ENCODE measurements around the gene RRM1. TPM values are rescaled to one million over a fixed set of nuclear protein-coding genes. Genes with fewer than 3 reads are reported as not detected.
"Not testable (repeated sequence)": the region's sequence is repeated elsewhere in the genome, so short reads cannot be mapped to it uniquely, and the experiment has no call there.

Gene RRM1
- total RNA-seq, 1 experiment from 2014 or later = 71.0 TPM

- in situ Hi-C loops (cut with HindIII; ENCODE audit: low pct_unique_long_range_greater_than_20kb, low sequenced_read_pairs) = no loop called here
- no peak for DNase-seq (ENCODE audit: low read depth, low spot score)
Observed at GRCh38 chr11:4105916-4106315, 11.3 kb downstream of the RRM1 start.

GRCh38 chr11:4111834-4112233, 17.2 kb downstream of the RRM1 start:
- in situ Hi-C loops (cut with HindIII; ENCODE audit: low pct_unique_long_range_greater_than_20kb, low sequenced_read_pairs) = no loop called here
- peak; percentile 27 for DNase-seq (ENCODE audit: low read depth, low spot score)

- no peak for DNase-seq (ENCODE audit: low read depth, low spot score)
- in situ Hi-C loops (cut with HindIII; ENCODE audit: low pct_unique_long_range_greater_than_20kb, low sequenced_read_pairs) = no loop called here
Observed at GRCh38 chr11:4115128-4115527, 20.5 kb downstream of the RRM1 start.

GRCh38 chr11:4118107-4118506, 23.5 kb downstream of the RRM1 start:
- in situ Hi-C loops (cut with HindIII; ENCODE audit: low pct_unique_long_range_greater_than_20kb, low sequenced_read_pairs) = no loop called here
- DNase-seq (ENCODE audit: low read depth, low spot score) = no peak

GRCh38 chr11:4123218-4123617, 28.6 kb downstream of the RRM1 start:
- in situ Hi-C loops (cut with HindIII; ENCODE audit: low pct_unique_long_range_greater_than_20kb, low sequenced_read_pairs) = no loop called here
- no peak for DNase-seq (ENCODE audit: low read depth, low spot score)

- no peak for DNase-seq (ENCODE audit: low read depth, low spot score)
- in situ Hi-C loops (cut with HindIII; ENCODE audit: low pct_unique_long_range_greater_than_20kb, low sequenced_read_pairs) = no loop called here
Observed at GRCh38 chr11:4125141-4125540, 30.5 kb downstream of the RRM1 start.

GRCh38 chr11:4127357-4127756, 32.8 kb downstream of the RRM1 start:
- in situ Hi-C loops (cut with HindIII; ENCODE audit: low pct_unique_long_range_greater_than_20kb, low sequenced_read_pairs) = no loop called here

GRCh38 chr11:4130219-4130618, 35.6 kb downstream of the RRM1 start:
- DNase-seq (ENCODE audit: low read depth, low spot score); in situ Hi-C loops (cut with HindIII; ENCODE audit: low pct_unique_long_range_greater_than_20kb, low sequenced_read_pairs): not testable (repeated sequence)

More at GRCh38 chr11:4127357-4127756, 32.8 kb downstream of the RRM1 start:
- DNase-seq (ENCODE audit: low read depth, low spot score) = no peak

- in situ Hi-C loops (cut with HindIII; ENCODE audit: low pct_unique_long_range_greater_than_20kb, low sequenced_read_pairs) = no loop called here
- peak; percentile 15 for DNase-seq (ENCODE audit: low read depth, low spot score)
Observed at GRCh38 chr11:4134806-4135205, 40.2 kb downstream of the RRM1 start.

- in situ Hi-C loops (cut with HindIII; ENCODE audit: low pct_unique_long_range_greater_than_20kb, low sequenced_read_pairs) = no loop called here
- no peak for DNase-seq (ENCODE audit: low read depth, low spot score)
Observed at GRCh38 chr11:4138497-4138896, 43.9 kb downstream of the RRM1 start.

GRCh38 chr11:4140067-4140636, 45.6 kb downstream of the RRM1 start:
- in situ Hi-C loops (cut with HindIII; ENCODE audit: low pct_unique_long_range_greater_than_20kb, low sequenced_read_pairs) = no loop called here
- no peak for DNase-seq (ENCODE audit: low read depth, low spot score)

- DNase-seq (ENCODE audit: low read depth, low spot score) = no peak
- in situ Hi-C loops (cut with HindIII; ENCODE audit: low pct_unique_long_range_greater_than_20kb, low sequenced_read_pairs) = no loop called here
Observed at GRCh38 chr11:4146070-4146771, 51.6 kb downstream of the RRM1 start.

GRCh38 chr11:4146772-4147098, 52.1 kb downstream of the RRM1 start:
- DNase-seq (ENCODE audit: low read depth, low spot score) = no peak
- in situ Hi-C loops (cut with HindIII; ENCODE audit: low pct_unique_long_range_greater_than_20kb, low sequenced_read_pairs) = no loop called here

- DNase-seq (ENCODE audit: low read depth, low spot score) = no peak
- in situ Hi-C loops (cut with HindIII; ENCODE audit: low pct_unique_long_range_greater_than_20kb, low sequenced_read_pairs) = no loop called here
Observed at GRCh38 chr11:4154503-4154902, 59.9 kb downstream of the RRM1 start.

GRCh38 chr11:4156571-4156970, 62.0 kb downstream of the RRM1 start:
- in situ Hi-C loops (cut with HindIII; ENCODE audit: low pct_unique_long_range_greater_than_20kb, low sequenced_read_pairs) = no loop called here
- DNase-seq (ENCODE audit: low read depth, low spot score) = no peak

- in situ Hi-C loops (cut with HindIII; ENCODE audit: low pct_unique_long_range_greater_than_20kb, low sequenced_read_pairs); DNase-seq (ENCODE audit: low read depth, low spot score): not testable (repeated sequence)
Observed at GRCh38 chr11:4158818-4159217, 64.2 kb downstream of the RRM1 start.

GRCh38 chr11:4161305-4161704, 66.7 kb downstream of the RRM1 start:
- no peak for DNase-seq (ENCODE audit: low read depth, low spot score)
- in situ Hi-C loops (cut with HindIII; ENCODE audit: low pct_unique_long_range_greater_than_20kb, low sequenced_read_pairs) = no loop called here

GRCh38 chr11:4164884-4165590, 70.4 kb downstream of the RRM1 start:
- in situ Hi-C loops (cut with HindIII; ENCODE audit: low pct_unique_long_range_greater_than_20kb, low sequenced_read_pairs) = no loop called here
- DNase-seq (ENCODE audit: low read depth, low spot score) = no peak

- no peak for DNase-seq (ENCODE audit: low read depth, low spot score)
- in situ Hi-C loops (cut with HindIII; ENCODE audit: low pct_unique_long_range_greater_than_20kb, low sequenced_read_pairs) = no loop called here
Observed at GRCh38 chr11:4167292-4167691, 72.7 kb downstream of the RRM1 start.
